OCI-LY7 (cell line): ENCODE measurements around the gene HYLS1. TPM values are rescaled to one million over a fixed set of nuclear protein-coding genes. Genes with fewer than 3 reads are reported as not detected.

Experiments
- BruUV-seq: library from RNA; stranded (reverse); fragments of 400-500 nt; replicated peaks from 2 replicates; lab custom pipeline; 2021; lab: Mats Ljungman, UMichigan
- CTCF ChIA-PET: fragments of 300-600 bp; sonication (Branson Sonifier 250); formaldehyde crosslinking; loops from one replicate; lab custom pipeline; 2022; ENCODE audit warnings: antibody characterized with exemption; ENCODE audit not compliant: unreplicated experiment; lab: Charles Lee
- POLR2A ChIA-PET: fragments of 300-600 bp; sonication (Branson Sonifier 250); formaldehyde crosslinking; loops from one replicate; lab custom pipeline; 2022; ENCODE audit warnings: antibody characterized with exemption; lab: Charles Lee
- DNase-seq: peaks from one replicate; pipeline ENCODE4 v3.0.0-alpha.2; 2015; ENCODE audit warnings: low spot score
- H2AFZ ChIP-seq: fragments of 200-600 bp; sonication (generic), shearing (Covaris generic); 2 replicates; pipeline ENCODE4 v1.6.1; 2014; ENCODE audit warnings: mild to moderate bottlenecking, antibody characterized with exemption, low read length, moderate library complexity
- H3K27ac ChIP-seq: fragments of 200-600 bp; sonication (generic); 2 replicates; pipeline ENCODE4 v1.5.1; 2014; ENCODE audit warnings: mixed run types, low read depth, mild to moderate bottlenecking, moderate library complexity, low read length, inconsistent platforms; ENCODE audit not compliant: poor library complexity, severe bottlenecking
- H3K36me3 ChIP-seq: fragments of 200-600 bp; sonication (generic); 2 replicates; pipeline ENCODE4 v1.6.1; 2014; ENCODE audit warnings: mild to moderate bottlenecking, antibody characterized with exemption, low read length, moderate library complexity, mixed read lengths; ENCODE audit not compliant: insufficient read depth
- H3K4me1 ChIP-seq: fragments of 200-600 bp; sonication (generic); 2 replicates; pipeline ENCODE4 v1.5.1; 2014; ENCODE audit warnings: mild to moderate bottlenecking, low read length; ENCODE audit not compliant: insufficient read depth, poor library complexity, severe bottlenecking
- H3K4me2 ChIP-seq: fragments of 200-600 bp; sonication (generic); 2 replicates; pipeline ENCODE4 v1.6.1; 2014; ENCODE audit warnings: mild to moderate bottlenecking, low read length
- H3K4me3 ChIP-seq: fragments of 200-600 bp; sonication (generic); 2 replicates; pipeline ENCODE4 v1.5.1; 2014; ENCODE audit warnings: mild to moderate bottlenecking, low read depth, low read length; ENCODE audit not compliant: poor library complexity, severe bottlenecking
- H3K79me2 ChIP-seq: fragments of 200-600 bp; sonication (generic); 2 replicates; pipeline ENCODE4 v1.6.1; 2016; ENCODE audit warnings: low read depth, mild to moderate bottlenecking, low read length, moderate library complexity, mixed read lengths; ENCODE audit not compliant: insufficient read depth
- H3K9me2 ChIP-seq: fragments of 200-600 bp; sonication (generic); 2 replicates; pipeline ENCODE4 v1.6.1; 2016; ENCODE audit warnings: mild to moderate bottlenecking, low read length, mixed read lengths; ENCODE audit not compliant: insufficient read depth
- H3K9me3 ChIP-seq: fragments of 200-600 bp; sonication (generic); 2 replicates; pipeline ENCODE4 v1.6.1; 2014; ENCODE audit warnings: mild to moderate bottlenecking, mixed run types, low read length, mixed read lengths
- H4K20me1 ChIP-seq: fragments of 200-600 bp; sonication (generic); 2 replicates; pipeline ENCODE4 v1.6.1; 2014; ENCODE audit warnings: mild to moderate bottlenecking, antibody characterized with exemption, low read length, moderate library complexity, mixed read lengths; ENCODE audit not compliant: insufficient read depth
- EZH2phosphoT487 ChIP-seq: fragments of 200-600 bp; sonication (generic); IDR thresholded peaks from 2 replicates; pipeline ENCODE4 v1.6.1; 2018; ENCODE audit warnings: low read depth, borderline replicate concordance, mild to moderate bottlenecking, mixed run types, antibody characterized with exemption, low read length, moderate library complexity, mixed read lengths
- intact Hi-C: fragments of 100-400 bp; cut with micrococcal nuclease; formaldehyde crosslinking; loops from one replicate; pipeline ENCODE4 v1.10.0; 2022; ENCODE audit not compliant: unreplicated experiment
- total RNA-seq, 2 experiments: library from RNA; depleted of rRNA in 1 of 2; stranded (reverse); fragments of >200 nt in 1 of 2; shearing (Covaris generic) in 1 of 2; gene quantifications; 2 replicates each; pipeline ENCODE4 v1.2.3, GENCODE V29; 2014 to 2022
- TF ChIP-seq, protein P1 (sequence below): fragments of 200-600 bp; sonication (generic); conservative IDR thresholded peaks from 2 replicates; pipeline ENCODE4 v1.5.1; 2014; ENCODE audit warnings: mild to moderate bottlenecking, antibody characterized with exemption, low read length, moderate library complexity, mixed read lengths

The HYLS1 gene
- total RNA-seq, 2 experiments from 2014 or later = 18.3 to 31.5 TPM

DNA sequence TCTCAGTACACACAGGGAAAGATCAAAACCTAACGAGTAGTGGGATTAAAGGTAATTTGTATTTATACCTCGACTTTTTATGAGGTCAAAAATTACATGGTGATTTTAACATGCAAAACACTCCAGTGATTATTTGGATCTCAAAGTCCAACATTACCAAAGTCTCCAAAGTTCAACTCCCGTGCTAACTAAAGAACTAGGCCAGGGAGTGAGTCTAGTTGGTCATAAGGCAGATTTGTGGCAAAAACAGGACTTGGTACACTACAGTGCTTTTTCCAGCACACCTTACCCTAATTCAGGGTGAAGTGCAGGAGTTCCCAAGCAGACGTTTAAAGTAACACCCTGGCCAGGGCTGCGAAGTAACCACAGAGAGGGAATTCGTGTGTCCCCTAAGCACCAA is 14.4 kb downstream of the HYLS1 start:
- Histone ChIP-seq H3K79me2 (peaks cover 39% of the 10 kb centered on the region; the same call in 1 of the 2 replicates), H3K27ac (no peak overlapping the region), H3K36me3 (peaks cover 47% of the 10 kb centered on the region), H3K4me2 (no peak overlapping the region; the same call in 1 of the 2 replicates), H2AFZ (no peak overlapping the region), H3K4me1 (peaks cover 8% of the 10 kb centered on the region), H3K4me3 (no peak overlapping the region), H3K9me2 (no peaks in the 10 kb centered on the region), H4K20me1 (peaks cover 7% of the 10 kb centered on the region; the same call in 1 of the 2 replicates), H3K9me3 (no peaks in the 10 kb centered on the region)
- BruUV-seq = no TSS peak
- ChIA-PET CTCF (no interaction called here), POLR2A (no interaction called here)
- TF ChIP-seq, protein P1, sequence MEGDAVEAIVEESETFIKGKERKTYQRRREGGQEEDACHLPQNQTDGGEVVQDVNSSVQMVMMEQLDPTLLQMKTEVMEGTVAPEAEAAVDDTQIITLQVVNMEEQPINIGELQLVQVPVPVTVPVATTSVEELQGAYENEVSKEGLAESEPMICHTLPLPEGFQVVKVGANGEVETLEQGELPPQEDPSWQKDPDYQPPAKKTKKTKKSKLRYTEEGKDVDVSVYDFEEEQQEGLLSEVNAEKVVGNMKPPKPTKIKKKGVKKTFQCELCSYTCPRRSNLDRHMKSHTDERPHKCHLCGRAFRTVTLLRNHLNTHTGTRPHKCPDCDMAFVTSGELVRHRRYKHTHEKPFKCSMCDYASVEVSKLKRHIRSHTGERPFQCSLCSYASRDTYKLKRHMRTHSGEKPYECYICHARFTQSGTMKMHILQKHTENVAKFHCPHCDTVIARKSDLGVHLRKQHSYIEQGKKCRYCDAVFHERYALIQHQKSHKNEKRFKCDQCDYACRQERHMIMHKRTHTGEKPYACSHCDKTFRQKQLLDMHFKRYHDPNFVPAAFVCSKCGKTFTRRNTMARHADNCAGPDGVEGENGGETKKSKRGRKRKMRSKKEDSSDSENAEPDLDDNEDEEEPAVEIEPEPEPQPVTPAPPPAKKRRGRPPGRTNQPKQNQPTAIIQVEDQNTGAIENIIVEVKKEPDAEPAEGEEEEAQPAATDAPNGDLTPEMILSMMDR = no peak
- no peak for TF ChIP-seq EZH2phosphoT487
- intact Hi-C loops = no loop called here
- DNase-seq = no peak

DNA sequence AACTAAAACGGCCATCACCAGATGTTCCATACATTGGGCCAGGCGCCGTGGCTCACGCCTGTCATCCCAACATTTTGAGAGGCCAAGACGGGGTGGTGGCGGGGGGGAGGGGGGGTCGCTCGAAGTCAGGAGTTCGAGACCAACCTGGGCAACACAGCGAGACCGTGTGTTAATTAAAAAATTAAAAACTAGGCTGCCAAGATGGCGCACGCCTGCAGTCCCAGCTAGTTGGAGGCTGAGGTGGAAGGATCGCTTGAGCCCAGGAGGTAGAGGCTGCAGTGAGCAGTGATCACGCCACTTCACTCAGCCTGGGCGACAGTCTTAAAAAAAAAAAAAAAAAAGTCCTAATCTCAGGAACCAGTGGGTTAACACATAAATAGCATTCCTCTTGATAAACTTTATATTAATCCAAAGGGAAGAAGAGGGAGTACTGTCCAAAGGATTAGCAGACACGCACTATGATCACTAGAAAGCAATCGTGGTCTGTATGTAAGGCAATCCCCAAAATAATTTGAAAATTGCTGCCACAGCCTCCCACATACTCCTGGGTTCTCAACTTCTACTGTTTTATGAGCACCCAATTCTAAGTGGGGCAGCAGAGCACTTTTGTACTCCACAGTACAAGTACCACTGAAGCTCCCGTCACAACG is 14.9 kb downstream of the HYLS1 start:
- peak overlapping the region; percentile 86 for H3K4me3 ChIP-seq
- TF ChIP-seq EZH2phosphoT487 = no peak
- TF ChIP-seq, protein P1 = no peak
- no peaks in the 10 kb centered on the region for H3K9me3 ChIP-seq
- BruUV-seq = TSS peak; percentile 90
- H3K4me2 ChIP-seq = peak overlapping the region; percentile 87
- peaks cover 8% of the 10 kb centered on the region for H3K4me1 ChIP-seq
- H3K9me2 ChIP-seq = no peaks in the 10 kb centered on the region
- peaks cover 43% of the 10 kb centered on the region for H3K36me3 ChIP-seq
- peak overlapping the region; percentile 17 for H3K27ac ChIP-seq
- H3K79me2 ChIP-seq = peaks cover 33% of the 10 kb centered on the region; the same call in 1 of the 2 replicates
- ChIA-PET POLR2A (interaction anchor here (0.9 to 1.6 kb wide), 8 partner anchors 11 to 312 kb away, joined by 3 to 8 read pairs (median 5); partner anchors contain the start of genes FAM118B, HYLS1 and RPUSD4), CTCF (interaction anchor here (1.2 kb wide), 1 partner anchor 15 kb away, joined by 8 read pairs; the partner anchor contains the start of gene HYLS1)
- no peak for DNase-seq
- intact Hi-C loops = no loop called here
- H4K20me1 ChIP-seq = peaks cover 7% of the 10 kb centered on the region; the same call in 1 of the 2 replicates
- H2AFZ ChIP-seq = peak overlapping the region; percentile 90
